MM.1S (cell line): ENCODE results near the gene ZNF586.

Source experiments
- CTCF ChIP-seq: fragments of 300-600 bp; sonication (generic); IDR thresholded peaks from 2 replicates; pipeline ENCODE4 v1.5.1; 2016; ENCODE audit warnings: antibody characterized with exemption, low read length, mixed read lengths
- EZH2 ChIP-seq: fragments of 300-600 bp; sonication (generic); optimal IDR thresholded peaks from 2 replicates; pipeline ENCODE3; 2017; ENCODE audit warnings: low read depth, mild to moderate bottlenecking, antibody characterized with exemption, low read length, mixed read lengths
- EZH2phosphoT487 ChIP-seq: fragments of 300-600 bp; sonication (generic); IDR thresholded peaks from 2 replicates; pipeline ENCODE4 v1.6.1; 2018; ENCODE audit warnings: antibody characterized with exemption, low read length

GRCh38 chr19:57815247-57816075 lies 46.0 kb downstream of the ZNF586 start:
- TF ChIP-seq CTCF, result no peak
- no peak for TF ChIP-seq EZH2
- no peak for TF ChIP-seq EZH2phosphoT487
